ENCODE results near the gene SPOUT1.
"Not testable (repeated sequence)": the region's sequence is repeated elsewhere in the genome, so short reads cannot be mapped to it uniquely, and the experiment has no call there.

Gene SPOUT1

GRCh38 chr9:128851779-128852600 lies 22.4 kb upstream of the SPOUT1 start:
- H3K27me3 ChIP-seq (ENCODE audit: insufficient read depth, low read length); H3K36me3 ChIP-seq (ENCODE audit: insufficient read depth, low read depth, low read length); H3K4me3 ChIP-seq (ENCODE audit: low read length); H3K4me1 ChIP-seq (ENCODE audit: insufficient read depth, low read length); H3K9ac ChIP-seq (ENCODE audit: low read depth, low read length); H3K9me3 ChIP-seq (ENCODE audit: insufficient read depth, low read depth, low read length); H3K27ac ChIP-seq (ENCODE audit: low read length): not testable (repeated sequence)

GRCh38 chr9:128851024-128851423 lies 21.4 kb upstream of the SPOUT1 start:
- not testable (repeated sequence) for H3K4me1 ChIP-seq (ENCODE audit: insufficient read depth, low read length); H3K4me3 ChIP-seq (ENCODE audit: low read length); H3K9me3 ChIP-seq (ENCODE audit: insufficient read depth, low read depth, low read length); H3K27me3 ChIP-seq (ENCODE audit: insufficient read depth, low read length); H3K27ac ChIP-seq (ENCODE audit: low read length); H3K36me3 ChIP-seq (ENCODE audit: insufficient read depth, low read depth, low read length); H3K9ac ChIP-seq (ENCODE audit: low read depth, low read length)

DNA sequence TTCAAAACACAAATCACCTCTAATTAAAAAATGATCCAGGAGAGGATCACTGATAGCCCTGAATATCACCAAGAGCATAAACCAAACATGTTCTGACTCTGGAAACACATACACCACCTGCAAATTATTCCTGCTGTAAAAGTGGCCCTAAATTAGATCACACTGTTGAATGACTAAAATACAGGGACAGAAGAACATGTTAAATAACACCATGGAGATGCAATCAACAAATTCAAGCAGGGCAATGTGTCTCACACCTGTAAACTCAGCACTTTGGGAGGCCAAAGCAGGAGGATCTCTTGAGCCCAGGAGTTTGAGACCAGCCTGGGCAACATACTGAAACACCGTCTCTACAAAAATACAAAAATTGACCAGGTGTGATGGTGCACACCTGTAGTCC lies 18.2 kb upstream of the SPOUT1 start:
- H3K9ac ChIP-seq (ENCODE audit: low read depth, low read length), result no peak overlapping the region
- H3K27ac ChIP-seq (ENCODE audit: low read length), result no peak overlapping the region

GRCh38 chr9:128846680-128847030 lies 17.1 kb upstream of the SPOUT1 start:
- Histone ChIP-seq H3K9me3 (ENCODE audit: insufficient read depth, low read depth, low read length) (no peaks in the 10 kb centered on the region; the same call in 1 of the 2 replicates), H3K27me3 (ENCODE audit: insufficient read depth, low read length) (no peaks in the 10 kb centered on the region), H3K9ac (ENCODE audit: low read depth, low read length) (no peak overlapping the region), H3K36me3 (ENCODE audit: insufficient read depth, low read depth, low read length) (peaks cover 9% of the 10 kb centered on the region), H3K4me3 (ENCODE audit: low read length) (no peak overlapping the region), H3K4me1 (ENCODE audit: insufficient read depth, low read length) (no peaks in the 10 kb centered on the region), H3K27ac (ENCODE audit: low read length) (no peak overlapping the region)

More for the DNA sequence above, 18.2 kb upstream of the SPOUT1 start:
- H3K36me3 ChIP-seq (ENCODE audit: insufficient read depth, low read depth, low read length), result peaks cover 2% of the 10 kb centered on the region; the same call in 1 of the 2 replicates
- H3K4me1 ChIP-seq (ENCODE audit: insufficient read depth, low read length), result no peaks in the 10 kb centered on the region
- no peak overlapping the region for H3K4me3 ChIP-seq (ENCODE audit: low read length)
- no peaks in the 10 kb centered on the region; the same call in 1 of the 2 replicates for H3K9me3 ChIP-seq (ENCODE audit: insufficient read depth, low read depth, low read length)
- H3K27me3 ChIP-seq (ENCODE audit: insufficient read depth, low read length), result no peaks in the 10 kb centered on the region

- Histone ChIP-seq H3K36me3 (ENCODE audit: insufficient read depth, low read depth, low read length) (peaks cover 15% of the 10 kb centered on the region), H3K4me1 (ENCODE audit: insufficient read depth, low read length) (no peaks in the 10 kb centered on the region), H3K27me3 (ENCODE audit: insufficient read depth, low read length) (no peaks in the 10 kb centered on the region), H3K27ac (ENCODE audit: low read length) (no peak overlapping the region), H3K4me3 (ENCODE audit: low read length) (no peak overlapping the region), H3K9ac (ENCODE audit: low read depth, low read length) (no peak overlapping the region), H3K9me3 (ENCODE audit: insufficient read depth, low read depth, low read length) (no peaks in the 10 kb centered on the region)
Measured at GRCh38 chr9:128845186-128845931, 15.8 kb upstream of the SPOUT1 start.

DNA sequence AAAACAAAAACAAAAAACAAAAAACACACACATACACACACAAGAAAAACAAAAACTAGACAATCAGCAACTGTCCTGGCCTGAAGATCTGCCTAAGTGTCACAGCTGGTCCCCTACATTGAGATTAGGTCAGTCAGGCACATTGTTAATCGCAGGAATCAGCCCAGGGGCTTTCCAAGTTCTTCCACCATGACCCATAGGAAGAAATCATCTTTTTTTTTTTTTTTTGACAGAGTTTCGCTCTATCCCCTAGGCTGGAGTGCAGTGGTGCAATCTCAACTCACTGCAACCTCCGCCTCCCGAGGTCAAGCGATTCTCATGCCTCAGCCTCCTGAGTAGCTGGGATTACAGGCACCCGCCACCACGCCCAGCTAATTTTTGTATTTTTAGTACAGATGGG lies 13.6 kb upstream of the SPOUT1 start:
- H3K9me3 ChIP-seq (ENCODE audit: insufficient read depth, low read depth, low read length); H3K9ac ChIP-seq (ENCODE audit: low read depth, low read length); H3K27me3 ChIP-seq (ENCODE audit: insufficient read depth, low read length); H3K4me1 ChIP-seq (ENCODE audit: insufficient read depth, low read length); H3K4me3 ChIP-seq (ENCODE audit: low read length); H3K27ac ChIP-seq (ENCODE audit: low read length): not testable (repeated sequence)
- peaks cover 20% of the 10 kb centered on the region for H3K36me3 ChIP-seq (ENCODE audit: insufficient read depth, low read depth, low read length)

- H3K27ac ChIP-seq (ENCODE audit: low read length), result no peak overlapping the region
- H3K4me1 ChIP-seq (ENCODE audit: insufficient read depth, low read length), result no peaks in the 10 kb centered on the region
- H3K27me3 ChIP-seq (ENCODE audit: insufficient read depth, low read length), result no peaks in the 10 kb centered on the region
- H3K36me3 ChIP-seq (ENCODE audit: insufficient read depth, low read depth, low read length), result peaks cover 22% of the 10 kb centered on the region
- H3K9me3 ChIP-seq (ENCODE audit: insufficient read depth, low read depth, low read length), result no peaks in the 10 kb centered on the region
- no peak overlapping the region for H3K9ac ChIP-seq (ENCODE audit: low read depth, low read length)
- no peak overlapping the region for H3K4me3 ChIP-seq (ENCODE audit: low read length)
Measured at GRCh38 chr9:128841694-128842492, 12.3 kb upstream of the SPOUT1 start.

- Histone ChIP-seq H3K9ac (ENCODE audit: low read depth, low read length) (no peak overlapping the region), H3K27ac (ENCODE audit: low read length) (no peak overlapping the region)
Measured at GRCh38 chr9:128840524-128840923, 10.9 kb upstream of the SPOUT1 start.

GRCh38 chr9:128838338-128838737 lies 8.7 kb upstream of the SPOUT1 start:
- H3K9me3 ChIP-seq (ENCODE audit: insufficient read depth, low read depth, low read length), result no peaks in the 10 kb centered on the region
- no peaks in the 10 kb centered on the region for H3K27me3 ChIP-seq (ENCODE audit: insufficient read depth, low read length)
- H3K9ac ChIP-seq (ENCODE audit: low read depth, low read length), result no peak overlapping the region
- no peak overlapping the region for H3K4me3 ChIP-seq (ENCODE audit: low read length)
- no peak overlapping the region for H3K27ac ChIP-seq (ENCODE audit: low read length)
- no peaks in the 10 kb centered on the region for H3K4me1 ChIP-seq (ENCODE audit: insufficient read depth, low read length)
- H3K36me3 ChIP-seq (ENCODE audit: insufficient read depth, low read depth, low read length), result peaks cover 37% of the 10 kb centered on the region

More at GRCh38 chr9:128840524-128840923, 10.9 kb upstream of the SPOUT1 start:
- H3K9me3 ChIP-seq (ENCODE audit: insufficient read depth, low read depth, low read length), result no peaks in the 10 kb centered on the region
- no peaks in the 10 kb centered on the region for H3K27me3 ChIP-seq (ENCODE audit: insufficient read depth, low read length)
- no peak overlapping the region for H3K4me3 ChIP-seq (ENCODE audit: low read length)
- H3K4me1 ChIP-seq (ENCODE audit: insufficient read depth, low read length), result no peaks in the 10 kb centered on the region
- H3K36me3 ChIP-seq (ENCODE audit: insufficient read depth, low read depth, low read length), result peaks cover 26% of the 10 kb centered on the region

DNA sequence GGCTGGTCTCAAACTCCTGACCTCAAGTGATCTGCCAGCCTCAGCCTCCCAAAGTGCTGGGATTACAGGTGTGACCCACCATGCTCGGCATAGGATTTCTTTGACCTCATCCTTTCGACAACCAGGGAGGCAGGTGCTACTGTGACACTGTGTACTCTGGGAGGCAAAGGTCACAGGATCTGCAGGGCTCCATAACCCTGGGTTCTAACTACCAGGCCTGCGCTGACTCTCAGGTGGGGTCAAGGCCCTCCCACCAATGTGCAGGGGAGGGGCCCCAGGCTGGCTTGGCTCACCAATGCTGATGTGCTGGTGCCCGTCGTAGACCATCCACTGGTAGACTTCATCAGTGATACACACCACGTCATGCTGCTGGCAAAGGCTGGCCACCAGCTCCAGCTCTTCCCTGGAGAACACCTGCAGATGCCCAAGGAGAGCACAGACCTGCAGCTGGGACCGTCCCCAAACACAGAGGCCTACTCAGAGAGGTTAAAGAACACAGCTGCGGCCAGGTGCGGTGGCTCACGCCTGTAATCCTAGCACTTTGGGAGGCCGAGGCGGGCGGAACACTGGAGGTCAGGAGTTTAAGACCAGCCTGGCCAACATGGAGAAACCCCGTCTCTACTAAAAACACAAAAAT lies 7.0 kb upstream of the SPOUT1 start:
- peaks cover 40% of the 10 kb centered on the region; the same call in 1 of the 2 replicates for H3K36me3 ChIP-seq (ENCODE audit: insufficient read depth, low read depth, low read length)
- H3K27ac ChIP-seq (ENCODE audit: low read length), result no peak overlapping the region
- H3K27me3 ChIP-seq (ENCODE audit: insufficient read depth, low read length), result no peaks in the 10 kb centered on the region
- H3K9ac ChIP-seq (ENCODE audit: low read depth, low read length), result no peak overlapping the region
- no peaks in the 10 kb centered on the region for H3K9me3 ChIP-seq (ENCODE audit: insufficient read depth, low read depth, low read length)
- no peaks in the 10 kb centered on the region for H3K4me1 ChIP-seq (ENCODE audit: insufficient read depth, low read length)
- H3K4me3 ChIP-seq (ENCODE audit: low read length), result no peak overlapping the region
